Kidney tubule cell (primary cell): ENCODE results near the gene MBD2.
"Not testable (repeated sequence)": the region's sequence is repeated elsewhere in the genome, so short reads cannot be mapped to it uniquely, and the experiment has no call there.

Experiments used
- DNase-seq: peaks from one replicate; pipeline ENCODE4 v3.0.0-alpha.2; 2018; ENCODE audit warnings: low spot score

Gene MBD2

DNA sequence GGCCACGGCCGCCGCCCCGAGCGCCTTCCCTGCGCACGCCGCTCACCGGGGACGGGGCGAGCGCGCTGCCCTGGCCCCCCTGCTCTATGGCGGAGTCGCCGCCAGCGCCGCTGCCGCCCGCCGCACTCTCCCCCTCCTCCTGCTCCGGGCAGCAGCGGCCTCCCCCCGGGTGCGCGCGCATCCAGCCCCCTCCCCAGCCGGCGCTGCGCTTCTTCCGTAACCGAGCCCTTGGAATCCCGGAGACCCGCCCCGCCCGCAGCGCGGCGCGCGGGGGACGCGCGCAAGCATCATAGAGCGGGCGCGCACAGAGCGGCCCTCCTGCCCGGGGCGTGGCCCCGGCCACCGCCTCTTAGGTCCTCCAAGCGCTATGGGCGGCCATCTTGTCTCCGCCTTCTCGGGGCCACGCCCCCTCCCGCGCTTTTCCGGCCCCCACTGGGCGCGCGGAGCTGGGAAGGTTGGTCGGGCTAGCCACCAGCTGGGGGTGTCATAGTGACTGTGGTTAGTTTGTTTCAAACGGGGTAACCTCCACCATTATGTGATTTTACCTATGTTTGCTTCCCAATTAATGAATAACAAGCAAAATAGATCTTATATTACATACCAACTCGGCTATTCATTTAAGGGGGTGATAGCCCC is at the start of gene MBD2:
Gene MBD2, minus strand, starts transcription at position 291 of the 636 bp plus-strand sequence. Its CDS starts 110 bp downstream, at position 181.
- DNase-seq, result peak; percentile 97

- peak; percentile 80 for DNase-seq
Observed at GRCh38 chr18:54269893-54270844, 45.7 kb upstream of the MBD2 start.

DNA sequence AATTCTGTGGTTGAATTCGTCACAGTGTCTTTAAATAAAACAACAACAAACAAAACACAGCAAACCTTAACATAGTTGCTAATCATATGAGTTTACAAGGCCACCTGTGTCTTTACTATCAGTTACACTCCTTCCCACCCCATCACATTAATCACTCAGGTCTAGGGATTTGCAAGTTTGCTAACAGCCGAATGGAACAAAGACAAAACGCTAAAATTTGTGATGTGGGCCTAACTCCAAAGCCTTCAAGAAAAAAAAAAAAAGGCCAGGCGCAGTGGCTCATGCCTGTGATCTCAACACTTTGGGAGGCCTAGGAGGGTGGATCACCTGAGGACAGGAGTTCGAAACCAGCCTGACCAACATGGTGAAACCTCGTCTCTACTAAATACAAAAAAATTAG is 44.3 kb upstream of the MBD2 start:
- no peak for DNase-seq

- no peak for DNase-seq
Observed at GRCh38 chr18:54267701-54268100, 43.2 kb upstream of the MBD2 start.

- no peak for DNase-seq
Observed at GRCh38 chr18:54263904-54264336, 39.5 kb upstream of the MBD2 start.

DNA sequence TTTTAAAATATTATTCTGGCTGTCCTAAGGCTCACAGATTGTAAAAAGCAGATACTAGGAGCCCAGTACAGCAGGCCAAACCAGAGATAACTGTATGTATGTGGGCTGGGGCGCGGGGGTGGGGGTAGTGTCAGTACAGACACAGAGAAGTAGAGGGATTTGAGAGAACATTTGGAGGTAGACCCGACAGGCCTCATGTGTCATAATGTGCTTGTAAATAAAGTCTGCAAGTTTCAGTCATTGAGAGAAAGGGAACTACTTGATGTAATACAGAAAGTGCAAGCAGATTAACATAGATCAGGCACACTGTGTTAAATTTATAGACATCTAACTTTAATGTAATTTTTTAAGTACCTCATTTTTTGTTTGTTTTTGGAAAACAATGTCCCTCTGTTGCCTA is 37.4 kb upstream of the MBD2 start:
- no peak for DNase-seq

DNA sequence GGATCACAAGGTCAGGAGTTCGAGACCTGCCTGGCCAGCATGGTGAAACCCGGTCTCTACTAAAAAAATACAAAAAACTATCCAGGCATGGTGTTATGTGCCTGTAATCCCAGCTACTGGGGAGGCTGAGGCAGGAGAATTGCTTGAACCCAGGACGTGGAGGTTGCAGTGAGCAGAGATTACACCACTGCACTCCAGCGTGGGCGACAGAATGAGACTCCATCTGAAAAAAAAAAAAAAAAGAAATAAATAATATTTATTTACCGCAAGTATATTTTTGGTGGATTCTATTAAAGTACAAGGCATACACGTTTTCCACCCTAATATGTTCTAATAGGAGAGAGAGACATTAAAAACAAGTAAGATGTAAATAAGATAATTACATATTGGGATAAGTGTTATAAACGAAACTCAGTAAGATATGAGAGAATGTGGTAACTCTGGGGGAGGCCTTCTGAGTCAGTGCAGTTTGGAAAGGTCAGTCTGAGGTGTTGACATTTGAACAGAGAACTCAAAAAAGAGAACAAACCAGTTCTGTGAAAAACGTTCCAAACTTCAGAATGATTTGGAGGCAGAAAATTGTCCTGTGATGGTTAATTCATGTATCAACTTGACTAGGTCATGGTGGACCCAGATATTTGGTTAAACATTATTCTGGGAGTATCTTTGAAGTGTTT is 36.1 kb upstream of the MBD2 start:
- DNase-seq, result no peak

GRCh38 chr18:54257818-54258217 is 33.3 kb upstream of the MBD2 start:
- DNase-seq, result not testable (repeated sequence)

DNA sequence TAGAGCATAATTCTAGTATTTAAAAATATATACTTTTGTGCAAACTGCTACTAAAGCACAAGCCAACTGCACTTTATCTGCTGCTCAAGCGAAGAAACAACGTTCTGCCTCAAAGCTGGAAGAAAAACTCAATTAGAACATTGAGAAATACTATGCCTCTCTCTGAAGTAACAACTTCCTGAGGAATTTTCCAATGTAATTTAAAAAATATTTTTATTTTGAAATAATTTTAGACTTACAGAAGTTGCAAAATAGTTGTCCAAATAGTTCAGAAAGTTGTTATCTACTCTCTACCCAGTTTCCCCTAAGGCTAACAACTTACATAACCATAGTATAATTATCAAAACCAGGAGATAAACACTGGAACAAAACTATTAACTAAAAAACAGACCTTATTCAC is 32.5 kb upstream of the MBD2 start:
- DNase-seq, result no peak

DNA sequence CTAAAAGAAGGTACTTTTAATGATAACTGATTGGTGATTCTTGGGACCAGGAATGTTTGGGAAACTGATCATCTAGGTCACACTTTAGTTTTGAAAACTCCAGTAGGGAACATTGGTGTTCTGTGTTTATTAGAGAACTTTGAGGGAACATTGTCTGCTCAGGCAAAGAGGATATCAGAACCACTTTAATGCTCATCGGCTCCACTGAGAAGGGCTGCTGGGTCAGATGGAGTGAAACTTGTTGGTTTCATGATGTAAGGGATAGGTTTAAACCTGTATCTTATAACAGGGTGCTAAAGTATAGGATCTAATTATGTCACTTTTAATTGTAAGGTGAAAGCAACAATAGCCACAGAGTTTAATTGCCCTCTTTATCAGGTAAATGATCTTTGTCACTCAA is 30.7 kb upstream of the MBD2 start:
- DNase-seq, result no peak

DNA sequence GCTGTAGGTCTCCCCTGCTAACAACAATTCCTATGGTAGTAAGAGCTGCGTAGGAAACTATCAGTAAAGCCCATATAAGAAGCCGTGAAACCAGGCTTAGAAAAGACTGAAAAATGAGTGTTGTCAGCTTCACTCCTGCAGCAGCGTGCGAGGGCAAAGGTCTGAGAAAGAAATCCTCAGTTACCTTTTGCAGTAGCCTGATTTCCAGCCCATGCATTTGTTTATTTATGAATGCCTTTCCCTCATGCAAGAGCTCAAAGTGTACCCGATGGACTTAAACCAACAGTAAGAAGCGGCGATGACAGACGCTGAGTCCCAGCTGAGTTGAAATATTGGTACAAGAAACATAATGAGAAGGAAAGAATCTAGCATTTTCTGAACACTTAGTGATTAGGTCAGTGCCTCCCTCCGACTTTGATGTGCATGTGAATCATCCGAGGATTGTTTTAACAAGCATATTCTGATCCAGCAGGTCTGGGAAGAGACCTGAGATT is 29.8 kb upstream of the MBD2 start:
- peak; percentile 52 for DNase-seq

DNA sequence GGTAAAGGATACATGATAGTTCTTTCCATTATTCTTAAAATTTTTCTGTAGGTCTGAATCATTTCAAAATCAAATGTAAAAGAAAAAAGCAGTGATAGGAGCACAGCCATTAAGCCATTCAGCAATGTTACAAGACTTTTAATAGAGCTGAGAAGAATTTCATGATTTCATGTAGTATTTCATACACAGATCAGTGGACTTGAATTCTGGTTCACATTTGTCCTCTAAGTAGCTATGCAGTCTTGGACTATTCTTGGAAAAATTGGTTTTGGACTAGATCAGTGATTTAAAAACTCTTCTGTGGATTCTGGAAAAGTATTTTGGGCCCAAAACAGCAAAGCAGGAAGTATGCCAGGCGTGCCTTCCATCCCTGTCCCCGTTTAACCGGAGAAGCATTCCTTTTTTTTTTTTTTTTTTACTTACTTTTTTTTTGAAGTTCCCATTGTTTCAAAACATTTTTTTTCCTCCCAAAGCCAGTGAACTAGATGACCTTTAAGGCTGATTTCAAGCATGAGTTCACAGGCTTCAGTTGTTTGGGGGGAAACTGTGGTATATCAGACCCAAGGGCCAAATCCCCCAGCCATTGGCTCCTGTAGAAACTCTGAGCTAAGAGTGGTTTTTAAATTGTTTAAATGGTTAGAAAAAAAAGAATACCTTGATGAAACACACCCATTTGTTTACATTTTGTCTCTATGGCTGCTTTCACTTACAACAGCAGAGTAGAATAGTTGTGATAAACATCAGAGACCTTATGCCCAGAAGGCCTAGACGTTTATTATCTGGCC is 27.3 kb upstream of the MBD2 start:
- DNase-seq, result no peak

DNA sequence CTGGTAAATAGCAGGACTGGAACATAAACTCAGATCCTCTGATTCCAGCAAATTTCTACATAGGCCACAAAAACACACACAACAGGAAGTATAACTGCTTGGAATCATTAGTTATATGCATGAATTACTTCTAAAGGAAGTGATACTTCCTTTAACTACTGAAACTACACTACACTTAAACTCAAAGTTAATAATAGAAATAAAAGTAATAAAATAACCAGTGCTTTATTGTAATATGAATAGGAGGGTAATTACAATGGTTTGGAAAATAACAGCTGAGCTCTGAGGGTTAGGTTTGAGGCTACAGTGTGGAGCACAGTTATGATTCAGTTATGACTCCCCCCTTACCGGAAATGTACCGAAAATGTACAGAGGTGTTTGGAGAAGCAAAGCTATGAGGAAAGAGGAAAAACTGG is 26.4 kb upstream of the MBD2 start:
- DNase-seq, result peak; percentile 17

- DNase-seq, result no peak
Observed at GRCh38 chr18:54247511-54248175, 23.2 kb upstream of the MBD2 start.

DNA sequence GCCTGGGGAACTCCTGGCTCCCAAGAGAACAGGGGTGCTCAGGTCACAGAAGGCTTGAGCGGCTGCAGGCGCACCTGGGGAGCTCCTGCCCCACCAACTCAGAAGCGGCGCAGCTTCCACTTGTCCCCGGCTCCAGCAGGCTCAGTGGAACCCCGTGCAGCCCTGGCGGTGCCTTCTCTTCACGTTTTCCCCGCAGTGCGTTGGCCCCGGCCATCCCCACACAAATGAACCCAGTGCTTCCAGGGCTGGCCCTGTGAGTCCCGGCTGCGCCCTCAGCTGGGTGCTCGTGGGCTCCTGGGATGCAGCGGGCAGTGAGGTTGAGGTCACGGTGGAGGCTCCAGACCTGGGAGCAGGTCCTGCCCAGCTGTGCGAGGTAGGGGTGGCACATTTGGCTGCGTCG is 17.9 kb upstream of the MBD2 start:
- no peak for DNase-seq

GRCh38 chr18:54241483-54241882 is 17.0 kb upstream of the MBD2 start:
- no peak for DNase-seq

DNA sequence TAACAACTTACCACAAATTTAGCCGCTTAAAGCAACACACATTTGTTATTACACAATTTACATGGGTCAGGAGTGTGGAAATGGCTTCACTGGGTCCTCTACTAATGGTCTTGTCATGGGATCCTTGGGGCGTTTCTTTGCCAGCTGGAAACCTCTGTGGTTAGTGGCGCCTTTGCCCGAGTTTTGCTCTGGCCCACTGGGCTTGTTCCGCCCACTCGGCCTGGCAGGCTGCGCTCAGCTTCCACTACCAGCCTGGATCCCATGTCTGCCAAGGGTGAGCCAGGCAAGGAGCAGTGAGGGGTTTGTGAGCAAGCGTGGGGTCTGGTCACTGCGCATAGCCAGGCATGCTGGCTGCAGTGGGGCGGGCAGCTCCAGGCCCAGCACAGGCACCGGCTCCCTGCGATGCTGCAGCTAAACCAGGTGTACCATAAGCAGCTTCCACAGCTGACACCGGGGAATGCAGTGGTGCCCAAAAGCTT is 16.2 kb upstream of the MBD2 start:
- no peak for DNase-seq

GRCh38 chr18:54239601-54240000 is 15.1 kb upstream of the MBD2 start:
- no peak for DNase-seq

- no peak for DNase-seq
Observed at GRCh38 chr18:54239091-54239490, 14.6 kb upstream of the MBD2 start.

DNA sequence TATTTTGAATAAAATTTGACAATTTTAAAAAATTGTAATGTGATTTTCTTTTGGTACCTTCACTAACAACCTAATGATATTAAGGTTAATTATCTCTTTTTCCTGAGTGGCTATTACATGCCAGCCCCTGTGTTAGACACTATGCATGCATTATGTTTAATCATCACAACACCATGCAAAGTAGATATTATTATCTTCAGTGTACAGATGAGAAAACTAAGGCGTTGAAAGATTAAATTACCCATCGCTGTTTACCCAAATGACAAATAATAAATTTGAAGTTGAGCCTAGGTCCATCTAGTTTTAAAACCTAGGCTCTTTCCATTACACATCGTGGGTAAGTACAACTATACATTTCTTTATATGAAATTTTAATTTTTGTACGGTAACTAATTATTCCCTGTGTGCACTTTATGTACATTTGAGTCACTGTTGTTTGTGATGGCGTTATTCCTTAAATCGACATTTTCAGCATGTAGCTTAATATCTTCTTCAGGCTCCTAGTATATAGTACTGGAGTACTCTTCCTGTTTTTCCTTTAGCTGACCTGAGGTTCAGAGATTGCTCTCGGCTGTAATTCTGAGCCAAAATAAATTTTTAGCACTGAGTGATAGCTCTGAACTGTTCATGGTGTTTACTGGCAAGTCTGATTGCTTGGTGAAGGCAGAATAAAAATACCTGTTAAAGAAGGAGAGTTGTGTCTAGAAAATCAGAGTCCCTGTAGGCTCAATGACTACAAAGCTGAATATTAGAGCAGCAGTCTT is 13.9 kb upstream of the MBD2 start:
- DNase-seq, result no peak
